Nephron progenitor cell (in vitro differentiated cells): Measurements from ENCODE around the gene ZNF221.
"Not testable (repeated sequence)": the region's sequence is repeated elsewhere in the genome, so short reads cannot be mapped to it uniquely, and the experiment has no call there.

ENCODE experiments used
- DNase-seq: peaks from one replicate; pipeline ENCODE4 v3.0.0; 2021
- H3K27ac Mint-ChIP-seq: 2 replicates; pipeline ENCODE4 v1.8.0; 2021; ENCODE audit warnings: mild to moderate bottlenecking, moderate library complexity, mixed read lengths
- H3K27me3 Mint-ChIP-seq: 2 replicates; pipeline ENCODE4 v1.8.0; 2021; ENCODE audit warnings: mild to moderate bottlenecking, low read depth, mixed read lengths; ENCODE audit not compliant: poor library complexity
- H3K36me3 Mint-ChIP-seq: 2 replicates; pipeline ENCODE4 v1.8.0; 2021; ENCODE audit warnings: low read depth, mixed read lengths
- H3K4me1 Mint-ChIP-seq: 2 replicates; pipeline ENCODE4 v1.8.0; 2021; ENCODE audit warnings: mixed read lengths
- H3K4me3 Mint-ChIP-seq: 2 replicates; pipeline ENCODE4 v1.8.0; 2021; ENCODE audit warnings: mild to moderate bottlenecking, moderate library complexity, mixed read lengths
- H3K9me3 Mint-ChIP-seq: 2 replicates; pipeline ENCODE4 v1.8.0; 2021; ENCODE audit warnings: mild to moderate bottlenecking, moderate library complexity, mixed read lengths
- CTCF ChIP-seq: fragments of 200-600 bp; sonication (generic); IDR thresholded peaks from 2 replicates; pipeline ENCODE4 v1.5.0; 2021; ENCODE audit warnings: antibody characterized with exemption

ZNF221 gene

GRCh38 chr19:43941209-43941608 lies 9.8 kb upstream of the ZNF221 start:
- Mint-ChIP-seq H3K27me3 (peaks cover 49% of the 10 kb centered on the region), H3K9me3 (peaks cover 63% of the 10 kb centered on the region), H3K4me1 (no peaks in the 10 kb centered on the region), H3K4me3 (no peak overlapping the region), H3K27ac (no peak overlapping the region), H3K36me3 (no peaks in the 10 kb centered on the region)
- DNase-seq, result no peak
- no peak for TF ChIP-seq CTCF

- Mint-ChIP-seq H3K27me3 (peaks cover 71% of the 10 kb centered on the region), H3K36me3 (peaks cover 22% of the 10 kb centered on the region), H3K9me3 (peaks cover 70% of the 10 kb centered on the region)
- H3K4me3 Mint-ChIP-seq, H3K4me1 Mint-ChIP-seq, DNase-seq, H3K27ac Mint-ChIP-seq: not testable (repeated sequence)
These were observed 3.6 kb upstream of the ZNF221 start for GRCh38 chr19:43947412-43947811.

- H3K27ac Mint-ChIP-seq, H3K4me1 Mint-ChIP-seq, DNase-seq: not testable (repeated sequence)
- H3K36me3 Mint-ChIP-seq, result peaks cover 46% of the 10 kb centered on the region
- H3K4me3 Mint-ChIP-seq, result peak overlapping the region; percentile 58
- peaks cover 94% of the 10 kb centered on the region for H3K9me3 Mint-ChIP-seq
- H3K27me3 Mint-ChIP-seq, result peaks cover 59% of the 10 kb centered on the region
These were observed 1.2 kb upstream of the ZNF221 start for GRCh38 chr19:43949803-43950202.

GRCh38 chr19:43956827-43957226 lies 5.8 kb downstream of the ZNF221 start:
- Mint-ChIP-seq H3K4me1 (no peaks in the 10 kb centered on the region), H3K27me3 (peaks cover 6% of the 10 kb centered on the region), H3K27ac (no peak overlapping the region), H3K36me3 (peaks cover 95% of the 10 kb centered on the region), H3K9me3 (peaks cover 98% of the 10 kb centered on the region), H3K4me3 (no peak overlapping the region)
- DNase-seq, result no peak
- TF ChIP-seq CTCF, result no peak

- Mint-ChIP-seq H3K9me3 (peaks cover 99% of the 10 kb centered on the region), H3K27ac (no peak overlapping the region), H3K4me1 (no peaks in the 10 kb centered on the region), H3K27me3 (peaks cover 4% of the 10 kb centered on the region), H3K36me3 (peaks cover 96% of the 10 kb centered on the region), H3K4me3 (no peak overlapping the region)
- no peak for DNase-seq
- TF ChIP-seq CTCF, result no peak
These were observed 6.9 kb downstream of the ZNF221 start for GRCh38 chr19:43957891-43958290.

GRCh38 chr19:43960411-43960810 lies 9.4 kb downstream of the ZNF221 start:
- Mint-ChIP-seq H3K36me3 (peaks cover 96% of the 10 kb centered on the region), H3K4me1 (no peaks in the 10 kb centered on the region), H3K27ac (no peak overlapping the region), H3K9me3 (peaks cover 98% of the 10 kb centered on the region), H3K27me3 (peaks cover 4% of the 10 kb centered on the region), H3K4me3 (no peak overlapping the region)
- no peak for DNase-seq
- TF ChIP-seq CTCF, result no peak

- H3K9me3 Mint-ChIP-seq, result peaks cover 99% of the 10 kb centered on the region
- no peak for DNase-seq
- H3K4me1 Mint-ChIP-seq, result no peaks in the 10 kb centered on the region
- TF ChIP-seq CTCF, result no peak
- H3K36me3 Mint-ChIP-seq, result peaks cover 100% of the 10 kb centered on the region
- H3K4me3 Mint-ChIP-seq, result no peak overlapping the region
- peaks cover 3% of the 10 kb centered on the region for H3K27me3 Mint-ChIP-seq
- H3K27ac Mint-ChIP-seq, result no peak overlapping the region
These were observed 15.2 kb downstream of the ZNF221 start for GRCh38 chr19:43966079-43966694.
